Endometrial microvascular endothelial cells (primary cell): ENCODE results near the gene ZNF841. TPM values are rescaled to one million over a fixed set of nuclear protein-coding genes. Genes with fewer than 3 reads are reported as not detected.
"Not testable (repeated sequence)": the region's sequence is repeated elsewhere in the genome, so short reads cannot be mapped to it uniquely, and the experiment has no call there.

ENCODE experiments used
- in situ Hi-C: cut with HindIII; loops from 2 replicates; pipeline ENCODE4 v1.10.0; 2017; ENCODE audit warnings: low sequenced_read_pairs, low pct_unique_long_range_greater_than_20kb; ENCODE audit errors: inconsistent ontology term
- total RNA-seq: library from RNA; depleted of rRNA; stranded (reverse); fragments of >200 nt; gene quantifications from one replicate; pipeline ENCODE4 v1.2.3, GENCODE V29; 2015; ENCODE audit errors: inconsistent ontology term

Gene ZNF841
- 5.9 TPM for total RNA-seq

GRCh38 chr19:52095172-52096014 lies at the start of gene ZNF841:
Gene ZNF841 (minus strand): TSS chr19:52095765. CDS start chr19:52084801, 10,964 bp downstream.
- in situ Hi-C loops, result no loop called here

- in situ Hi-C loops, result no loop called here
These were observed 46.5 kb upstream of the ZNF841 start for GRCh38 chr19:52142001-52142595.

- in situ Hi-C loops, result no loop called here
These were observed 45.6 kb upstream of the ZNF841 start for GRCh38 chr19:52141203-52141602.

GRCh38 chr19:52140032-52140710 lies 44.6 kb upstream of the ZNF841 start:
- in situ Hi-C loops, result no loop called here

- in situ Hi-C loops, result no loop called here
These were observed 43.9 kb upstream of the ZNF841 start, which contains the start of gene ZNF616 for GRCh38 chr19:52139252-52140031. Gene ZNF616 (minus strand): TSS chr19:52139938. CDS start chr19:52130512, 9,426 bp downstream.

GRCh38 chr19:52138983-52139251 lies 43.4 kb upstream of the ZNF841 start:
- in situ Hi-C loops, result no loop called here

- in situ Hi-C loops, result no loop called here
These were observed 42.9 kb upstream of the ZNF841 start for GRCh38 chr19:52138278-52138982.

- in situ Hi-C loops, result no loop called here
These were observed 24.7 kb upstream of the ZNF841 start for GRCh38 chr19:52120286-52120685.

GRCh38 chr19:52115526-52116053 lies 20.0 kb upstream of the ZNF841 start:
- in situ Hi-C loops, result no loop called here

- in situ Hi-C loops, result no loop called here
These were observed 19.1 kb upstream of the ZNF841 start for GRCh38 chr19:52114691-52115090.

- in situ Hi-C loops, result no loop called here
These were observed 17.1 kb upstream of the ZNF841 start for GRCh38 chr19:52112624-52113023.

- in situ Hi-C loops, result no loop called here
These were observed 15.2 kb upstream of the ZNF841 start for GRCh38 chr19:52110780-52111179.

GRCh38 chr19:52102782-52103181 lies 7.2 kb upstream of the ZNF841 start:
- in situ Hi-C loops, result no loop called here

- in situ Hi-C loops, result no loop called here
These were observed 6.4 kb upstream of the ZNF841 start for GRCh38 chr19:52101866-52102562.

GRCh38 chr19:52099497-52100138 lies 4.1 kb upstream of the ZNF841 start:
- in situ Hi-C loops, result no loop called here

- in situ Hi-C loops, result not testable (repeated sequence)
These were observed 851 bp upstream of the ZNF841 start for GRCh38 chr19:52096416-52096815.

GRCh38 chr19:52094526-52095130 lies 937 bp downstream of the ZNF841 start:
- in situ Hi-C loops, result no loop called here
